Mesodermal cell (in vitro differentiated cells): ENCODE measurements around the gene EPYC.
"Not testable (repeated sequence)": the region's sequence is repeated elsewhere in the genome, so short reads cannot be mapped to it uniquely, and the experiment has no call there.

Experiments used
- H3K27ac ChIP-seq: 2 replicates; pipeline ENCODE4 v1.7.0; 2013; ENCODE audit warnings: mild to moderate bottlenecking, low read depth, low read length, moderate library complexity; ENCODE audit not compliant: severe bottlenecking
- H3K36me3 ChIP-seq: 2 replicates; pipeline ENCODE4 v1.7.1; 2013; ENCODE audit warnings: mild to moderate bottlenecking, low read length, moderate library complexity; ENCODE audit not compliant: control insufficient read depth, insufficient read depth
- H3K4me1 ChIP-seq: one replicate; pipeline ENCODE4 v1.7.1; 2013; ENCODE audit warnings: mild to moderate bottlenecking, low read length; ENCODE audit not compliant: insufficient read depth, control insufficient read depth, poor library complexity, severe bottlenecking
- H3K4me3 ChIP-seq: 2 replicates; pipeline ENCODE4 v1.7.0; 2013; ENCODE audit warnings: low read length, control low read depth, mild to moderate bottlenecking; ENCODE audit not compliant: insufficient read depth, poor library complexity, severe bottlenecking; ENCODE audit errors: extremely low read depth
- H3K9me3 ChIP-seq: 2 replicates; pipeline ENCODE4 v1.7.1; 2013; ENCODE audit warnings: mild to moderate bottlenecking, low read length, moderate library complexity; ENCODE audit not compliant: control insufficient read depth
- WGBS, 2 experiments: methylation state at CpG; one replicate each; pipeline ENCODE4 v1.1.5; 2013; ENCODE audit warnings: missing lambda C conversion rate in 2 of 2; ENCODE audit not compliant: insufficient coverage in 2 of 2; 5-methylcytosine and 5-hydroxymethylcytosine counted together

EPYC gene

DNA sequence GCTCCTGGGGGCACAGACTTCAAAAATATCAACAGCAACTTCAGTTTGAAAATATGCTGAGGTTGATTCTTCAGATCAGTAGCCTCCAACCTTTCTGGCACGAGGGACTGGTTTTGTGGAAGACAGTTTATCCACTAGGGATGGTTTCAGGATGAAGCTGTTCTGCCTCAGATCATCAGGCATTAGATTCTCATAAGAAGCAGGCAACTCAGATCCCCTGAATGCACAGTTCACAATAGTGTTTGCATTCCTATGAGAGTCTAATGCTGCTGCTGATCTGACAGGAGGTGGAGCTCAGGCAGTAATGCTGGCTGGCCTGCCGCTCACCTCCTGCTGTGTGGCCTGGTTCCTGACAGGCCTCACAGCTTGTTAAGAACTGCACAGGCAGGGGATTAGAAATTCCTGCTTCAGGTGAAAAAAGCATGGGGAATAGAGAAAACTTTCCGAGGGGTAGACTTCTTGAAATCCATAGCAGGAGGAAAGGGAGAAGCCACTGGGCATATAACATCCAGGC, 12.8 kb downstream of the EPYC start:
- no peaks in the 10 kb centered on the region for H3K36me3 ChIP-seq
- no peaks in the 10 kb centered on the region for H3K9me3 ChIP-seq
- H3K4me1 ChIP-seq = no peaks in the 10 kb centered on the region
- H3K4me3 ChIP-seq = no peak overlapping the region
- WGBS, 2 experiments = 60 to 88% methylated on average over 3 of the region's 3 CpGs
- no peak overlapping the region for H3K27ac ChIP-seq

DNA sequence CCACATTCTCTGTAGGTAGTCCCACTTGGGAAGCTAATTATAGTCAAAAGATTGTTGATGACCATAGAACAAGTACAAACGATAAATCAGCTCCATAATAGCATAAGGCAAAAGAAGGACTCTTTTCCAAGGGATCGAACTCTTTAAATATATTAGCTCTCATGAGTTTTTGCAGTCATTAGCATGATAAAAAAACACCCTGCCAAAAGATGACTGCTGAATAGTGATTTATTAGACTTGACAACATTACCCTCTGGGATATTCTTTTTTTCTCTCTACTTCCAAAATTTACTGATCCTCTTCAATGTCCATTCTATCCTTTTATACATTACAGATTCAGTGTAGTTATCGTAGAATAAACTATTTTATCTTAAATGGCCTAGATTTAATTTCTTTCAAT, 14.2 kb downstream of the EPYC start:
- Histone ChIP-seq H3K27ac (no peak overlapping the region), H3K4me1 (no peaks in the 10 kb centered on the region), H3K36me3 (no peaks in the 10 kb centered on the region), H3K4me3 (no peak overlapping the region), H3K9me3 (peaks cover 5% of the 10 kb centered on the region)
- no CpG with 5 or more reads among the region's 3 CpGs for WGBS, 2 experiments

DNA sequence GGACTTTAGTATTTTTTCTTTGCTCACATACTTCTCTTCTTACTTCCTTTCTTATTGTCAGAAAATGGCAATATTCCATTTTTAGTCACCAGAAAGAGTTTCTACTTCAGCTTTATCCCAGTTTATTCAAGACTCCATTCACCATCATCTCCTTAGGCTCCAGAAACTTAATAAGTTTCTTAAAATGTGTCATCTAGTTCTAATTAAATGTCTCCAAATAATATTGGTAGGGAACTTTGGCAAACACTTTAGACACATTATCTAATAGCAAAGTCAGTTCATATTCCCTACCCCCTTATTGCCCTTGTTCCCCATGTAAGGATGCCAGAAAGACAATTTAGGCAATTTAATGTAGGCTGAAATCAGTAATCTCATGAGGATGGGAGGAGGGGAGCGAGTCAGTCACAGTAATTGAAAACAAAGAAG, 15.1 kb downstream of the EPYC start:
- WGBS, 2 experiments = no CpG with 5 or more reads among the region's 1 CpG
- Histone ChIP-seq H3K4me3 (no peak overlapping the region), H3K4me1 (no peaks in the 10 kb centered on the region), H3K9me3 (peaks cover 5% of the 10 kb centered on the region), H3K27ac (no peak overlapping the region), H3K36me3 (no peaks in the 10 kb centered on the region)

DNA sequence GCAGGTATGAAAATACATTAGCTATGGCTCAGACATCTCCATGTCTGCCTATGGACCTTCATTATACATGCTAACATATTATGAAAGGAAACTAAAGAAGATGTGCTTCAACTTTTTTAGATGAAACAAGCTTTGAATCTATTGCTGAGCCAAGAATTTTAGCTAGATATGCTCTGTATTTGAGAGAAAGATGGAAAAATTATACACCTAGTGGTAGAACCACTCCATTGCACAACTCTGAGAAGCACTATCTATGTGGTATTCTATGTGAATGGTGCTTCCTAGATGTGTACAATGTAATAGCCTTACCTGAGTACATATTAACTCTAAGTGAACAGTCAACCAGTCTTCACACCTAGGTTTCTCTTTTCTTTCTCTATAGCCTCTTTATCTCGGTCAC, 17.3 kb downstream of the EPYC start:
- no peak overlapping the region for H3K4me3 ChIP-seq
- no peak overlapping the region for H3K27ac ChIP-seq
- H3K9me3 ChIP-seq = peaks cover 5% of the 10 kb centered on the region
- H3K36me3 ChIP-seq = no peaks in the 10 kb centered on the region
- WGBS, 2 experiments = no CpG with 5 or more reads among the region's 1 CpG
- no peaks in the 10 kb centered on the region for H3K4me1 ChIP-seq

DNA sequence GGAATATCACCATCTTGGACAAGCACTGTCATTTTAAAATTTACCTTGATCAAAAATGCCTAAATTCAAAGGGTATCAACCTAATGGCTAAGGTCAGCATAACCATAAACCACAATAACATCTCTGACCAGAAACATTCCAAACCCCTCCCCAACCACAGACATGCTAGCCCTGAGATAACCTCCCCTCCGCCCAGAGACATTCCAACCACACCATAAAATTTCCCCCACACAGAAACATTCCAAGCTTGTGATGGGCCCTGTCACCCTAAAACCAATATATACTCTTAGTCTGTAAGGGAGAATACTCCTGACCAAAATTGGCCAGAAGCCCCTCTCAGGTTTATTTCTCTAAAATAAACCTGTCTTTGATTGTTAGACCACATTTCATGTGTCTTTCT, 17.7 kb downstream of the EPYC start:
- H3K36me3 ChIP-seq = no peaks in the 10 kb centered on the region
- H3K27ac ChIP-seq = no peak overlapping the region
- no peaks in the 10 kb centered on the region for H3K4me1 ChIP-seq
- H3K9me3 ChIP-seq = peaks cover 5% of the 10 kb centered on the region
- WGBS, 2 experiments = 67% methylated on average over 1 of the region's 1 CpG; no CpG with 5 or more reads in 1 of the 2 experiments
- H3K4me3 ChIP-seq = no peak overlapping the region

DNA sequence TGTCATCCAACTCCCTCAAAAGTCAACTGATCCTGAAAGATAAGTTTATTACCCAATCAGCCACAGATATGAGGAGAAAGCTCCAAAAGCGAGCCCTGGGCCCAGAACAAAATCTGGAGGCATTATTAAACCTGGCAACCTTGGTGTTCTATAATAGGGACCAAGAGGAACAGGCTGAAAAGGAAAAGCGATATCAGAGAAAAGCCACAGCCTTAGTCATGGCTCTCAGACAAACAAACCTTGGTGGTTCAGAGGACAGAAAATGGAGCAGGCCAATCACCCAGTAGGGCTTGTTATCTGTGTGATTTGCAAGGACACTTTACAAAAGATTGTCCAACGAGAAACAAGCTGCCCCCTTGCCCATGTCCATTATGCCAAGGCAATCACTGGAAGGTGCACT, 19.4 kb downstream of the EPYC start:
- H3K27ac ChIP-seq, H3K4me3 ChIP-seq, H3K9me3 ChIP-seq, H3K4me1 ChIP-seq, H3K36me3 ChIP-seq: not testable (repeated sequence)
- 89 to 100% methylated on average over 1 to 3 of the region's 3 CpGs for WGBS, 2 experiments

DNA sequence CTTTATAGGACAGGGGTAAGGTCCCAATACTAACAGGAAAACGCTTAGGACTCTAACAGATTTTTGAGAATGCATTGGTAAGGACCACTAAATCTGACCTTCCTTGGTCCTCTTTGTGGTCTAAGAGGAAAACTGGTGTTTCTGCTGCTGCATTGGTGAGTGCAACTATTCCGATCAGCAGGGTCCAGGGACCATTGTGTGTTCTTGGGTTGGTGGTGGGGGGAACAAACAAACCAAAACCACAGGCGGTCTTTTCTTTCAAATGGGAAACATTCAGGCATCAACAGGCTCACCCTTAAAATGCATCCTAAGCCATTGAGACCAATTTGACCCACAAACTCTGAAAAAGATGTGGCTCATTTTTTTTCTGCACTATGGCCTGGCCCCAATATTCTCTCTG, 20.7 kb downstream of the EPYC start:
- H3K4me1 ChIP-seq = no peaks in the 10 kb centered on the region
- no peak overlapping the region for H3K27ac ChIP-seq
- H3K9me3 ChIP-seq = peaks cover 5% of the 10 kb centered on the region
- WGBS, 2 experiments = 56 to 62% methylated on average over 1 to 3 of the region's 3 CpGs
- H3K36me3 ChIP-seq = no peaks in the 10 kb centered on the region
- no peak overlapping the region for H3K4me3 ChIP-seq

DNA sequence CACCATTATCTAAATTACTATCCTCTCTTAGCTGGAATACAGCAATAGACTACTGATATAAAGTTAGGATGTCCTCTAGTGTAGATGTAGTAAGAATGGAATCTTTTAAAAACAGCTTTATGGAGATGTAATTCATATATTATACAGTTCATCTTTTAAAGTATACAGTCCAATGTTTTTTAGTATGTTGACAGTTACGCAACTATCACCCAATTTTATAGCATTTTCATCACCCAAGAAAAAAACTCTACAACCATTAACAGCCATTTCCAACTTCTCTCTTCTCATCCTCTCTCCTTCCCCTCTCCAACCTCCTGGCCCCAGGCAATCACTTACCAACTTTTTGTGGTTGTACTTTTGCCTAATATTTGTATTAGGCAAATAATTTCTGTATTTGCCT, 22.6 kb downstream of the EPYC start:
- 100% methylated on average over 1 of the region's 1 CpG; no CpG with 5 or more reads in 1 of the 2 experiments for WGBS, 2 experiments
- H3K4me1 ChIP-seq = no peaks in the 10 kb centered on the region
- H3K27ac ChIP-seq = no peak overlapping the region
- peaks cover 5% of the 10 kb centered on the region for H3K9me3 ChIP-seq
- no peaks in the 10 kb centered on the region for H3K36me3 ChIP-seq
- H3K4me3 ChIP-seq = no peak overlapping the region

DNA sequence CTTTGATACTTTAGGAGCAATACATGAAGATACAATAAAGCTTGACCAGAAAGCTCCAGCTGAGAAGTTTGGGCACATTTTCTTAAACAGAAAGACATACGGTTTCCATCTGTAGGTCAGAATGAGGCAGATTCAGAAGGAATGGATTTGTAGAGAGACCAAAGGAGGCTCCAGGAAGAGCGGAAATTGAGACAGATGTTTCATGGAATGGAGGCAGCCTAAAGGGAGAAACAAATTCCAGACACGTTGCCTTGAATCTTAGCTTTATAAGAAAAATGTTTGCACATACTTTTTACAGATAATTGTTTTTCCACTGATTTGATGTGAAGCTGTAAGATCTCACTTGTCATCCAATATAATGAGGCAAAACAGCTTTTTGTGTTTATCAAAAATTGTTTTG, 24.8 kb downstream of the EPYC start:
- Histone ChIP-seq H3K4me3 (no peak overlapping the region), H3K4me1 (no peaks in the 10 kb centered on the region), H3K9me3 (no peaks in the 10 kb centered on the region), H3K36me3 (no peaks in the 10 kb centered on the region), H3K27ac (no peak overlapping the region)
- 86 to 100% methylated on average over 1 to 2 of the region's 3 CpGs for WGBS, 2 experiments

DNA sequence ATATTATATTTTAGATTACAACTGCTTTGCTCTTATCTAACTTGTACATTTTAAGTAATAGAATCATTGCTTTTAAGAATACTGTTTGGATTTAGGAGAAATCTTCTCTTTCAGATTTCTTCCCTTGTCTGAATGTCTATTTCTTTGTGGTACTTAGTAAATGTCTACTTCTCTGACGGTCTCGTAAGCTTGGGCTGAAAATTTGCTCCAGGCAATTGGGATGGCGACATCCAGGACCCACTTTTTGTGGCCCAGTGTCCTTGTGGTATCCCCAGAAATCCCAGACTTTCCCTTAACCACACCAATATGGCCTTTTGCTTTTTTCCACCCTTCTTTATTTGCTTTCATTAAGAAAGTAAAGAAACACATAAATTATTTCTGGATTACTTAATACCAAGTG, 25.8 kb downstream of the EPYC start:
- H3K36me3 ChIP-seq = no peaks in the 10 kb centered on the region
- no peak overlapping the region for H3K27ac ChIP-seq
- H3K9me3 ChIP-seq = no peaks in the 10 kb centered on the region
- 86 to 89% methylated on average over 1 to 3 of the region's 3 CpGs for WGBS, 2 experiments
- H3K4me3 ChIP-seq = no peak overlapping the region
- H3K4me1 ChIP-seq = no peaks in the 10 kb centered on the region

DNA sequence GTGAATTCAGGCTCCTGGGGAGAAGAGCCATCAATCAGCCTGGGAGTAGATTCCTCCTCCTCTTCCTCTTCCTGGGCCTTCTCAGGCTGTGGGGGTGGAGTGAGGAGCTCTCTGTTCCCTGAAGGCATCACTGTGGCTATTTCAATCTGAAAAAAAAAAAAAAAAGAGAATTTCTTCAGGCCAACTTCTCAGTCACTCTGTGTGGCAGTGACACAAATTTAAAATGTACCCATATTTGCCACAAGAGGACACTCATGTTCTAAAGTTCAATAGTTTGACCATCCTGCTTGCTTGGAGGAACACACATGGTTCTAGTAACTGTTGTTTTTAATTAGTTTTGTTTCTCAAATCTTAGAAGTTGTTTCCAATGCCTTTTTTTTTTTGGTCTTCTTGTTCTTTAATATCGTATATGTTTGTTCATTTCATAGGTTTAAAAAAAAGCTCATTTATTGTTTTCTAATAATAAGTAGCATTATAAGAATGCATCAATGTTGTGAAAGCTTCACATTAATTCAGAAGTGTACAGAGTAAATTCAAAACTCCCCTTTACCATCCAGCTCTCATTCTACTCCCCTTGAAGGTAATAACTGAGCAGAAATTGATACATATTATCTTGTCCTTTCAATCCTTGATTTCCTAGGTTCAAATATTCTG, 26.5 kb downstream of the EPYC start:
- Histone ChIP-seq H3K4me3 (no peak overlapping the region), H3K9me3 (no peaks in the 10 kb centered on the region), H3K27ac (no peak overlapping the region), H3K4me1 (no peaks in the 10 kb centered on the region), H3K36me3 (no peaks in the 10 kb centered on the region)
- no CpG with 5 or more reads among the region's 1 CpG for WGBS, 2 experiments
